Neural cell (in vitro differentiated cells): Measurements from ENCODE around the gene KRT37. TPM values are rescaled to one million over a fixed set of nuclear protein-coding genes. Genes with fewer than 3 reads are reported as not detected.

ENCODE experiments used
- H2AFZ ChIP-seq: fragments of 200-600, 300-800 bp; sonication (generic), shearing (Covaris generic); 2 replicates; pipeline ENCODE4 v1.6.0; 2014; ENCODE audit warnings: low read depth, mild to moderate bottlenecking, antibody characterized with exemption, low read length, moderate library complexity
- H3F3A ChIP-seq: fragments of 200-600 bp; shearing (Covaris generic); 2 replicates; pipeline ENCODE4 v1.6.1; 2016; ENCODE audit warnings: mild to moderate bottlenecking, moderate library complexity, mixed read lengths, antibody characterized with exemption, low read length; ENCODE audit not compliant: insufficient read depth, poor library complexity, severe bottlenecking
- H3K27ac ChIP-seq: fragments of 200-600, 300-800 bp; sonication (generic), shearing (Covaris generic); 2 replicates; pipeline ENCODE4 v1.5.1; 2014; ENCODE audit warnings: mild to moderate bottlenecking, low read length, moderate library complexity
- H3K27me3 ChIP-seq: fragments of 300-800, 200-600 bp; sonication (generic), shearing (Covaris generic); 2 replicates; pipeline ENCODE4 v1.6.0; 2014; ENCODE audit warnings: mild to moderate bottlenecking, low read depth, low read length, moderate library complexity; ENCODE audit not compliant: insufficient read depth
- H3K36me3 ChIP-seq: fragments of 300-800, 200-600 bp; sonication (generic), shearing (Covaris generic); 2 replicates; pipeline ENCODE4 v1.5.1; 2014; ENCODE audit warnings: mild to moderate bottlenecking, antibody characterized with exemption, low read length, moderate library complexity; ENCODE audit not compliant: insufficient read depth
- H3K4me2 ChIP-seq: fragments of 300-800, 200-600 bp; sonication (generic), shearing (Covaris generic); 2 replicates; pipeline ENCODE4 v1.6.0; 2014; ENCODE audit warnings: mild to moderate bottlenecking, low read length
- H3K4me3 ChIP-seq: fragments of 300-800, 200-600 bp; sonication (generic), shearing (Covaris generic); 2 replicates; pipeline ENCODE4 v1.5.1; 2014; ENCODE audit warnings: mild to moderate bottlenecking, low read length, moderate library complexity
- H3K79me2 ChIP-seq: fragments of 200-600 bp; shearing (Covaris generic); replicated peaks from 2 replicates; pipeline ENCODE4 v1.6.0; 2014; ENCODE audit warnings: mild to moderate bottlenecking, low read length, moderate library complexity; ENCODE audit not compliant: insufficient read depth
- H3K9ac ChIP-seq: fragments of 300-800, 200-600 bp; sonication (generic), shearing (Covaris generic); 2 replicates; pipeline ENCODE4 v1.6.1; 2016; ENCODE audit warnings: mild to moderate bottlenecking, low read length, mixed read lengths
- H3K9me2 ChIP-seq: fragments of 200-600 bp; shearing (Covaris generic); 2 replicates; pipeline ENCODE4 v1.6.1; 2016; ENCODE audit warnings: mild to moderate bottlenecking, low read length, mixed read lengths; ENCODE audit not compliant: insufficient read depth
- H3K9me3 ChIP-seq: fragments of 200-600, 300-800 bp; sonication (generic), shearing (Covaris generic); 2 replicates; pipeline ENCODE4 v1.6.1; 2016; ENCODE audit warnings: mild to moderate bottlenecking, mixed run types, low read length, moderate library complexity, mixed read lengths
- H4K20me1 ChIP-seq: fragments of 200-600 bp; shearing (Covaris generic); 2 replicates; pipeline ENCODE4 v1.6.1; 2016; ENCODE audit warnings: mild to moderate bottlenecking, mixed run types; ENCODE audit not compliant: insufficient read depth
- EP300 ChIP-seq: fragments of 450-650 bp; conservative IDR thresholded peaks from 2 replicates; pipeline ENCODE4 v1.6.1; 2014; ENCODE audit warnings: antibody characterized with exemption, mild to moderate bottlenecking, moderate library complexity; ENCODE audit not compliant: poor library complexity, severe bottlenecking
- EZH2 ChIP-seq: fragments of 200-600, 300-800 bp; shearing (Covaris generic), sonication (generic); IDR thresholded peaks from 2 replicates; pipeline ENCODE4 v1.6.1; 2014; ENCODE audit warnings: antibody characterized with exemption, low read length, borderline replicate concordance, mild to moderate bottlenecking; ENCODE audit not compliant: insufficient read depth, poor library complexity, severe bottlenecking
- MXI1 ChIP-seq: fragments of 450-650 bp; conservative IDR thresholded peaks from 2 replicates; pipeline ENCODE4 v1.6.1; 2014; ENCODE audit warnings: antibody characterized with exemption, mild to moderate bottlenecking; ENCODE audit not compliant: poor library complexity, severe bottlenecking
- POLR2AphosphoS5 ChIP-seq: IDR thresholded peaks from 2 replicates; pipeline ENCODE4 v1.6.1; 2012
- RAD21 ChIP-seq: fragments of 450-650 bp; conservative IDR thresholded peaks from 2 replicates; pipeline ENCODE4 v1.6.1; 2014; ENCODE audit warnings: antibody characterized with exemption, mild to moderate bottlenecking, moderate library complexity
- SMC3 ChIP-seq: fragments of 450-650 bp; conservative IDR thresholded peaks from 2 replicates; pipeline ENCODE4 v1.6.1; 2014; ENCODE audit warnings: antibody characterized with exemption, mild to moderate bottlenecking, moderate library complexity; ENCODE audit not compliant: poor library complexity
- TAF1 ChIP-seq: IDR thresholded peaks from 2 replicates; pipeline ENCODE4 v1.6.1; 2012; ENCODE audit warnings: low read depth
- polyA plus RNA-seq: library from polyadenylated mRNA; depleted of rRNA; stranded (reverse); fragments of >200 nt; gene quantifications from 2 replicates; pipeline ENCODE4 v1.2.3, GENCODE V29; 2014
- TF ChIP-seq, protein P1 (sequence below): IDR thresholded peaks from 2 replicates; pipeline ENCODE4 v1.6.1; 2012; ENCODE audit warnings: borderline replicate concordance
- TF ChIP-seq, protein P2 (sequence below): fragments of 450-650 bp; IDR thresholded peaks from 2 replicates; pipeline ENCODE4 v1.5.1; 2014; ENCODE audit warnings: antibody characterized with exemption, mild to moderate bottlenecking, moderate library complexity; ENCODE audit not compliant: poor library complexity, severe bottlenecking

Gene KRT37
- polyA plus RNA-seq, 1 donor from 2014 or later: not detected

DNA sequence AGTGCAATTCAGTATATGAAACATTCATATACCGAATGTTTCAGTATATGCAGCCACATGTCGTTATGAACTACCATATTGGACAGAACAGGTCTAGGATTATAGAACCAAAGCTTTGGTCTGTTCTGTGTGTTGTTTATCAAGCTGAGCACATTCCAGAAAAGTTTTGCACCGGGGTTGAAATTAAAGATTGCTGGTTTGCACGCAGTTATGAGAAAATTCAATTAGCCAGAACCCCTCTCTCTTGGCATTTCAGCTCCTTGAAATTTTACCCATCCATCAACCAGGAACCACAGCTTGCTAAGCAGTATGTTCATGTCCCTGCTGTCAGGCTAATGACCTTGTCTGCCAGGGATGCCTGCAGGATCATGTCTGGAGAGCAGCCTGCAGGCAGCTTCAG is 33.3 kb upstream of the KRT37 start:
- Histone ChIP-seq H3F3A (no peaks in the 10 kb centered on the region), H3K9me2 (no peaks in the 10 kb centered on the region), H3K4me3 (no peak overlapping the region), H3K9ac (no peak overlapping the region), H3K36me3 (no peaks in the 10 kb centered on the region), H3K4me2 (no peak overlapping the region), H3K79me2 (no peaks in the 10 kb centered on the region), H3K27ac (no peak overlapping the region), H2AFZ (no peak overlapping the region), H3K9me3 (no peaks in the 10 kb centered on the region), H3K27me3 (no peaks in the 10 kb centered on the region), H4K20me1 (no peaks in the 10 kb centered on the region)
- TF ChIP-seq RAD21 (no peak), EZH2 (no peak), EP300 (no peak), TAF1 (no peak), POLR2AphosphoS5 (no peak), MXI1 (no peak), SMC3 (no peak)
- TF ChIP-seq, protein P1, sequence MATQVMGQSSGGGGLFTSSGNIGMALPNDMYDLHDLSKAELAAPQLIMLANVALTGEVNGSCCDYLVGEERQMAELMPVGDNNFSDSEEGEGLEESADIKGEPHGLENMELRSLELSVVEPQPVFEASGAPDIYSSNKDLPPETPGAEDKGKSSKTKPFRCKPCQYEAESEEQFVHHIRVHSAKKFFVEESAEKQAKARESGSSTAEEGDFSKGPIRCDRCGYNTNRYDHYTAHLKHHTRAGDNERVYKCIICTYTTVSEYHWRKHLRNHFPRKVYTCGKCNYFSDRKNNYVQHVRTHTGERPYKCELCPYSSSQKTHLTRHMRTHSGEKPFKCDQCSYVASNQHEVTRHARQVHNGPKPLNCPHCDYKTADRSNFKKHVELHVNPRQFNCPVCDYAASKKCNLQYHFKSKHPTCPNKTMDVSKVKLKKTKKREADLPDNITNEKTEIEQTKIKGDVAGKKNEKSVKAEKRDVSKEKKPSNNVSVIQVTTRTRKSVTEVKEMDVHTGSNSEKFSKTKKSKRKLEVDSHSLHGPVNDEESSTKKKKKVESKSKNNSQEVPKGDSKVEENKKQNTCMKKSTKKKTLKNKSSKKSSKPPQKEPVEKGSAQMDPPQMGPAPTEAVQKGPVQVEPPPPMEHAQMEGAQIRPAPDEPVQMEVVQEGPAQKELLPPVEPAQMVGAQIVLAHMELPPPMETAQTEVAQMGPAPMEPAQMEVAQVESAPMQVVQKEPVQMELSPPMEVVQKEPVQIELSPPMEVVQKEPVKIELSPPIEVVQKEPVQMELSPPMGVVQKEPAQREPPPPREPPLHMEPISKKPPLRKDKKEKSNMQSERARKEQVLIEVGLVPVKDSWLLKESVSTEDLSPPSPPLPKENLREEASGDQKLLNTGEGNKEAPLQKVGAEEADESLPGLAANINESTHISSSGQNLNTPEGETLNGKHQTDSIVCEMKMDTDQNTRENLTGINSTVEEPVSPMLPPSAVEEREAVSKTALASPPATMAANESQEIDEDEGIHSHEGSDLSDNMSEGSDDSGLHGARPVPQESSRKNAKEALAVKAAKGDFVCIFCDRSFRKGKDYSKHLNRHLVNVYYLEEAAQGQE: no peak
- TF ChIP-seq, protein P2, sequence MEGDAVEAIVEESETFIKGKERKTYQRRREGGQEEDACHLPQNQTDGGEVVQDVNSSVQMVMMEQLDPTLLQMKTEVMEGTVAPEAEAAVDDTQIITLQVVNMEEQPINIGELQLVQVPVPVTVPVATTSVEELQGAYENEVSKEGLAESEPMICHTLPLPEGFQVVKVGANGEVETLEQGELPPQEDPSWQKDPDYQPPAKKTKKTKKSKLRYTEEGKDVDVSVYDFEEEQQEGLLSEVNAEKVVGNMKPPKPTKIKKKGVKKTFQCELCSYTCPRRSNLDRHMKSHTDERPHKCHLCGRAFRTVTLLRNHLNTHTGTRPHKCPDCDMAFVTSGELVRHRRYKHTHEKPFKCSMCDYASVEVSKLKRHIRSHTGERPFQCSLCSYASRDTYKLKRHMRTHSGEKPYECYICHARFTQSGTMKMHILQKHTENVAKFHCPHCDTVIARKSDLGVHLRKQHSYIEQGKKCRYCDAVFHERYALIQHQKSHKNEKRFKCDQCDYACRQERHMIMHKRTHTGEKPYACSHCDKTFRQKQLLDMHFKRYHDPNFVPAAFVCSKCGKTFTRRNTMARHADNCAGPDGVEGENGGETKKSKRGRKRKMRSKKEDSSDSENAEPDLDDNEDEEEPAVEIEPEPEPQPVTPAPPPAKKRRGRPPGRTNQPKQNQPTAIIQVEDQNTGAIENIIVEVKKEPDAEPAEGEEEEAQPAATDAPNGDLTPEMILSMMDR: no peak

DNA sequence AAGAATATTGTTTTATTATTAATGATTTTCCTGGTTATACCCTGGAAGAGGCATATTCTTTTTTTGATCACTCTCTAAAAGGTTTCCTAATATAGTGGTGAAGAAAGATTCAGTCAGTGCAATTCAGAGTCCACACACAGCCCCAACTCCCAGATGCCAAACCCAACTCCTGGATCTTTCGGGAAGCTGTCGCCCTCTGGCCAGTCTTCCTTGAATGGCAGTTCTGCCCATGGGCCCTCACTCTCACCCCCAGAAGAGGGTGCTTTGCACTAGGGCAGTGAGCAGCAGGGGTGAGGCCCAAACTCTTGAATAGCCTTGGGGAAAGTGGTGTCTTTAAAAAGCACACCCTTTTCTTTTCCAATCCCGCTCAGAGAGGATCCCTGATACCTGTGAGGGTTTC is 31.8 kb upstream of the KRT37 start:
- Histone ChIP-seq H3K4me3 (no peak overlapping the region), H3F3A (no peaks in the 10 kb centered on the region), H3K9me3 (no peaks in the 10 kb centered on the region), H3K27ac (no peak overlapping the region), H3K9me2 (no peaks in the 10 kb centered on the region), H4K20me1 (no peaks in the 10 kb centered on the region), H3K79me2 (no peaks in the 10 kb centered on the region), H3K36me3 (no peaks in the 10 kb centered on the region), H3K4me2 (no peak overlapping the region), H3K27me3 (no peaks in the 10 kb centered on the region), H2AFZ (no peak overlapping the region), H3K9ac (no peak overlapping the region)
- TF ChIP-seq EZH2 (no peak), POLR2AphosphoS5 (no peak), MXI1 (no peak), TAF1 (no peak), EP300 (no peak), RAD21 (no peak), SMC3 (no peak)
- TF ChIP-seq, protein P2: no peak
- TF ChIP-seq, protein P1: no peak
